Peyer's patch (tissue), 4 donors: ENCODE results near the gene EPN1. TPM values are rescaled to one million over a fixed set of nuclear protein-coding genes. Genes with fewer than 3 reads are reported as not detected.
A peak's percentile ranks its signal among the peaks of the same experiment; 100 is the strongest.

ENCODE experiments used
- DNase-seq, 3 donors: peaks; one replicate each; pipeline ENCODE4 v3.0.0-alpha.2; 2017 to 2019
- H3K27ac ChIP-seq, 4 donors: fragments of 200-600 bp; sonication (generic); one replicate each; pipeline ENCODE4 v1.5.1; 2016 to 2019
- H3K27me3 ChIP-seq, 2 donors: fragments of 200-600 bp; sonication (generic); one replicate each; pipeline ENCODE4 v1.5.1; 2019
- H3K36me3 ChIP-seq, 3 donors: fragments of 200-600 bp; sonication (generic); one replicate each; pipeline ENCODE4 v1.5.1; 2016 to 2019
- H3K4me1 ChIP-seq, 4 donors: fragments of 200-600 bp; sonication (generic); one replicate each; pipeline ENCODE4 v1.5.1; 2016 to 2019
- H3K4me3 ChIP-seq, 4 donors: fragments of 200-600 bp; sonication (generic); 1 replicate in 3 of 4; 2 replicates in 1 of 4; pipeline ENCODE4 v1.5.1; 2016 to 2019; ENCODE audit warnings: mild to moderate bottlenecking in 1 of 4
- H3K9me3 ChIP-seq, 4 donors: fragments of 200-600 bp; sonication (generic); one replicate each; pipeline ENCODE4 v1.5.1; 2016 to 2019; ENCODE audit warnings: mild to moderate bottlenecking in 1 of 4
- CTCF ChIP-seq, 6 experiments: fragments of 450-650 bp in 4 of 6; fragments of 200-600 bp in 2 of 6; sonication (generic) in 1 of 6; IDR thresholded peaks; one replicate each; pipeline ENCODE4 v1.5.1; 2017 to 2019; ENCODE audit warnings: antibody characterized with exemption in 6 of 6, mild to moderate bottlenecking in 3 of 6, moderate library complexity in 1 of 6
- POLR2A ChIP-seq, 2 donors: fragments of 450-650 bp; IDR thresholded peaks; one replicate each; pipeline ENCODE4 v1.5.1; 2017; ENCODE audit warnings: antibody characterized with exemption in 2 of 2, mild to moderate bottlenecking in 2 of 2, moderate library complexity in 2 of 2
- total RNA-seq, 4 donors: library from RNA; depleted of rRNA; stranded (reverse); fragments of >200 nt; gene quantifications; one replicate each; pipeline ENCODE4 v1.1.0, GENCODE V29; 2016

Gene EPN1
- total RNA-seq, 4 donors from 2014 or later, result 120 to 241 (median 163) TPM

GRCh38 chr19:55635856-55636440 is 39.1 kb upstream of the EPN1 start:
- H3K4me3 ChIP-seq, result peak overlapping the region; percentile 64 to 98 (median 89)
- peaks cover 6 to 44% (median 13%) of the 10 kb centered on the region in 4 donors for H3K4me1 ChIP-seq
- TF ChIP-seq POLR2A (IDR thresholded peaks at IDR 0.05) (no peak), CTCF (IDR thresholded peaks at IDR 0.05) (no peak)

DNA sequence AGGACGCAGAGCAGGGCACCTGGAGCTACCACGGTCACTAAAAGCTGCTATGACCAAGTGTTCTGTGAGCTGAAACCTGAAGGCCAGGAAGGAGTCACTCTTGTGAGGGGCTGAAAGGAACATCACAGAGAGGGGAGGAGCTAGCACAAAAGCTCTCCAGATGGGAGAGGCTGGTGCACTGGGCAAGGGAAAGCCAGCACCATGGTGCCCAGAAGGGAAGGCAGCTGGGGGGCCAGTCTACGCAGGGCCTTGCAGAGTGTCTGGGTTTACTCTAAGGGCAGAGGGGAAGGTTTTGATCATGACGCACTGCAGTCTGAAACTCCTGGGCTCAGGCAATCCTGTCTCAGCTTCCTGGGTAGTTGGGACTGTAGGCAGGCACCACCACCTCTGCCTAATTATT is 38.3 kb upstream of the EPN1 start:
- TF ChIP-seq POLR2A (IDR thresholded peaks at IDR 0.05) (no peak), CTCF (IDR thresholded peaks at IDR 0.05) (no peak)
- Histone ChIP-seq H3K4me3 (no peak overlapping the region), H3K27ac (no peak overlapping the region), H3K27me3 (no peaks in the 10 kb centered on the region), H3K36me3 (peaks cover 0 to 6% (median 0%) of the 10 kb centered on the region in 3 donors), H3K9me3 (no peaks in the 10 kb centered on the region), H3K4me1 (peaks cover 6 to 49% (median 13%) of the 10 kb centered on the region in 4 donors)
- DNase-seq, result no peak

More at GRCh38 chr19:55635856-55636440, 39.1 kb upstream of the EPN1 start:
- no peaks in the 10 kb centered on the region for H3K27me3 ChIP-seq
- DNase-seq, result no peak
- H3K36me3 ChIP-seq, result peaks cover 0 to 6% (median 0%) of the 10 kb centered on the region in 3 donors
- no peaks in the 10 kb centered on the region for H3K9me3 ChIP-seq
- peak overlapping the region; percentile 91 to 99 (median 96) for H3K27ac ChIP-seq

- H3K36me3 ChIP-seq, result peaks cover 0 to 6% (median 0%) of the 10 kb centered on the region in 3 donors
- H3K4me3 ChIP-seq, result no peak overlapping the region
- H3K9me3 ChIP-seq, result no peaks in the 10 kb centered on the region
- H3K27me3 ChIP-seq, result no peaks in the 10 kb centered on the region
- TF ChIP-seq POLR2A (IDR thresholded peaks at IDR 0.05) (no peak), CTCF (IDR thresholded peaks at IDR 0.05) (no peak)
- no peak overlapping the region for H3K27ac ChIP-seq
- DNase-seq, result no peak
- peaks cover 6 to 57% (median 14%) of the 10 kb centered on the region in 4 donors for H3K4me1 ChIP-seq
These were observed 37.5 kb upstream of the EPN1 start for GRCh38 chr19:55637534-55637933.

DNA sequence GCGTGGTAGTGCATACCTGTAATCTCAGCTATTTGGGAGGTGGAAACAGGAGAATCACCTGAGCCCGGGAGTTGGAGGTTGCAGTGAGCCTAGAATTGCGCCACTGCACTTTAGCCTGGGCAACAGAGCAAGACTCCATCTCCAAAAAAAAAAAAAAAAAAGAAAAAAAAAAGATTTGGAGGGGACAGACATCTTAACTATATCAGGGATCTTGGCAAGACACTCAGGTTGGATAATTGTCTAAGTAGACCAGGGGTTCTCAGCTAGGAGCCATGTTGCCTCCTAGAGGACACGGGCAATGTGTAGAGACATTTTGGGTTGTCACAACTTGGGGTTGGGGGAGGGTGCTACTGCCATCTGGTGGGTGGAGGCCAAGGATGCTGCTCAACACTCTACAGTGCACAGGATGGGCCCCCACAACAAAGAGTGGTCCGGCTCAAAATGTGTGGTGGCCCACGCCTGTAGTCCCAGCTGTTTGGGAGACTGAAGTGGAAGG is 36.1 kb upstream of the EPN1 start:
- no peaks in the 10 kb centered on the region for H3K27me3 ChIP-seq
- H3K9me3 ChIP-seq, result no peaks in the 10 kb centered on the region
- no peak for TF ChIP-seq POLR2A (IDR thresholded peaks at IDR 0.05)
- peak in 5 of 6 experiments; percentile 20 to 36 (median 28) for TF ChIP-seq CTCF (IDR thresholded peaks at IDR 0.05)
- DNase-seq, result peak in 1 of 3 donors; percentile 50
- peaks cover 6 to 66% (median 19%) of the 10 kb centered on the region in 4 donors for H3K4me1 ChIP-seq
- H3K36me3 ChIP-seq, result peaks cover 0 to 6% (median 0%) of the 10 kb centered on the region in 3 donors
- peak overlapping the region in 1 of 4 donors; percentile 97 for H3K27ac ChIP-seq
- no peak overlapping the region for H3K4me3 ChIP-seq

- Histone ChIP-seq H3K36me3 (peaks cover 0 to 12% (median 0%) of the 10 kb centered on the region in 3 donors), H3K27ac (peak overlapping the region; percentile 84 to 97 (median 88)), H3K4me1 (peaks cover 9 to 75% (median 28%) of the 10 kb centered on the region in 4 donors), H3K27me3 (no peaks in the 10 kb centered on the region), H3K4me3 (peak overlapping the region; percentile 85 to 92 (median 88)), H3K9me3 (no peaks in the 10 kb centered on the region)
- peak; percentile 76 to 89 (median 77) for DNase-seq
- peak in 1 of 2 donors; percentile 19 for TF ChIP-seq POLR2A (IDR thresholded peaks at IDR 0.05)
- peak in 5 of 6 experiments; percentile 43 to 57 (median 50) for TF ChIP-seq CTCF (IDR thresholded peaks at IDR 0.05)
These were observed 34.9 kb upstream of the EPN1 start for GRCh38 chr19:55640043-55640576.
